Measurements from ENCODE around the gene GLI3. TPM values are rescaled to one million over a fixed set of nuclear protein-coding genes. Genes with fewer than 3 reads are reported as not detected.

The GLI3 gene
- total RNA-seq, 1 donor from 2014 or later = 27.7 TPM

GRCh38 chr7:42055171-42055570 lies 181.8 kb downstream of the GLI3 start:
- no peaks in the 10 kb centered on the region for H3K79me2 ChIP-seq (ENCODE audit: insufficient read depth, low read length)

GRCh38 chr7:42053834-42054233 lies 183.2 kb downstream of the GLI3 start:
- H3K36me3 ChIP-seq (ENCODE audit: insufficient read depth, low read length) = no peaks in the 10 kb centered on the region
- no peak overlapping the region for H3K4me3 ChIP-seq (ENCODE audit: insufficient read depth, low read depth, low read length)
- Mint-ChIP-seq H3K9me3 (ENCODE audit: unreplicated experiment) (no peaks in the 10 kb centered on the region), H3K36me3 (ENCODE audit: low read depth, unreplicated experiment) (peaks cover 4% of the 10 kb centered on the region), H3K27ac (ENCODE audit: unreplicated experiment) (no peak overlapping the region), H3K27me3 (ENCODE audit: low read depth, unreplicated experiment) (no peaks in the 10 kb centered on the region), H3K4me3 (ENCODE audit: unreplicated experiment) (no peak overlapping the region), H3K4me1 (ENCODE audit: low read depth, unreplicated experiment) (peaks cover 14% of the 10 kb centered on the region)
- no peaks in the 10 kb centered on the region for H3K27me3 ChIP-seq (ENCODE audit: insufficient read depth, low read length)
- FAIRE-seq (no peak), DNase-seq (ENCODE audit: low read depth) (peak; percentile 23)
- no peaks in the 10 kb centered on the region for H4K20me1 ChIP-seq (ENCODE audit: insufficient read depth, low read length)
- no peak for TF ChIP-seq EZH2 (IDR thresholded peaks at IDR 0.05; ENCODE audit: insufficient read depth, low read length)
- no peak overlapping the region for H3K4me2 ChIP-seq (ENCODE audit: low read length)
- no peak overlapping the region for H3K27ac ChIP-seq (ENCODE audit: low read depth, low read length)
- no peak overlapping the region for H2AFZ ChIP-seq (ENCODE audit: low read depth, low read length)
- H3K9ac ChIP-seq (ENCODE audit: low read length) = no peak overlapping the region
- H3K4me1 ChIP-seq (ENCODE audit: insufficient read depth, low read length) = no peaks in the 10 kb centered on the region
- no peaks in the 10 kb centered on the region for H3K79me2 ChIP-seq (ENCODE audit: insufficient read depth, low read length)
- no peaks in the 10 kb centered on the region for H3K9me3 ChIP-seq (ENCODE audit: insufficient read depth, low read depth, low read length)

More at GRCh38 chr7:42055171-42055570, 181.8 kb downstream of the GLI3 start:
- Mint-ChIP-seq H3K36me3 (ENCODE audit: low read depth, unreplicated experiment) (peaks cover 4% of the 10 kb centered on the region), H3K4me1 (ENCODE audit: low read depth, unreplicated experiment) (peaks cover 14% of the 10 kb centered on the region), H3K27me3 (ENCODE audit: low read depth, unreplicated experiment) (no peaks in the 10 kb centered on the region), H3K27ac (ENCODE audit: unreplicated experiment) (no peak overlapping the region), H3K9me3 (ENCODE audit: unreplicated experiment) (no peaks in the 10 kb centered on the region), H3K4me3 (ENCODE audit: unreplicated experiment) (no peak overlapping the region)
- H2AFZ ChIP-seq (ENCODE audit: low read depth, low read length) = no peak overlapping the region
- H3K36me3 ChIP-seq (ENCODE audit: insufficient read depth, low read length) = no peaks in the 10 kb centered on the region
- no peak overlapping the region for H3K27ac ChIP-seq (ENCODE audit: low read depth, low read length)
- H3K4me1 ChIP-seq (ENCODE audit: insufficient read depth, low read length) = no peaks in the 10 kb centered on the region
- DNase-seq (ENCODE audit: low read depth) = peak; percentile 64
- no peak overlapping the region for H3K4me3 ChIP-seq (ENCODE audit: insufficient read depth, low read depth, low read length)
- H3K4me2 ChIP-seq (ENCODE audit: low read length) = no peak overlapping the region
- no peak overlapping the region for H3K9ac ChIP-seq (ENCODE audit: low read length)
- H3K9me3 ChIP-seq (ENCODE audit: insufficient read depth, low read depth, low read length) = no peaks in the 10 kb centered on the region
- no peaks in the 10 kb centered on the region for H3K27me3 ChIP-seq (ENCODE audit: insufficient read depth, low read length)
- FAIRE-seq = no peak
- no peak for TF ChIP-seq CTCF (IDR thresholded peaks at IDR 0.05; ENCODE audit: insufficient read depth, low read depth, low read length)
- no peak for TF ChIP-seq EZH2 (IDR thresholded peaks at IDR 0.05; ENCODE audit: insufficient read depth, low read length)
- no peaks in the 10 kb centered on the region for H4K20me1 ChIP-seq (ENCODE audit: insufficient read depth, low read length)

- H3K4me3 ChIP-seq (ENCODE audit: insufficient read depth, low read depth, low read length) = no peak overlapping the region
- H2AFZ ChIP-seq (ENCODE audit: low read depth, low read length) = no peak overlapping the region
- peaks cover 10% of the 10 kb centered on the region for H3K36me3 Mint-ChIP-seq (ENCODE audit: low read depth, unreplicated experiment)
- no peaks in the 10 kb centered on the region for H3K9me3 Mint-ChIP-seq (ENCODE audit: unreplicated experiment)
- H3K79me2 ChIP-seq (ENCODE audit: insufficient read depth, low read length) = no peaks in the 10 kb centered on the region
- no peak overlapping the region for H3K4me2 ChIP-seq (ENCODE audit: low read length)
- H3K4me1 ChIP-seq (ENCODE audit: insufficient read depth, low read length) = no peaks in the 10 kb centered on the region
- H3K27me3 ChIP-seq (ENCODE audit: insufficient read depth, low read length) = no peaks in the 10 kb centered on the region
- FAIRE-seq = no peak
- H3K27ac ChIP-seq (ENCODE audit: low read depth, low read length) = no peak overlapping the region
- no peak overlapping the region for H3K4me3 Mint-ChIP-seq (ENCODE audit: unreplicated experiment)
- peaks cover 8% of the 10 kb centered on the region for H3K4me1 Mint-ChIP-seq (ENCODE audit: low read depth, unreplicated experiment)
- DNase-seq (ENCODE audit: low read depth) = no peak
- no peak overlapping the region for H3K9ac ChIP-seq (ENCODE audit: low read length)
- no peaks in the 10 kb centered on the region for H4K20me1 ChIP-seq (ENCODE audit: insufficient read depth, low read length)
- H3K36me3 ChIP-seq (ENCODE audit: insufficient read depth, low read length) = no peaks in the 10 kb centered on the region
- H3K9me3 ChIP-seq (ENCODE audit: insufficient read depth, low read depth, low read length) = no peaks in the 10 kb centered on the region
- no peak overlapping the region for H3K27ac Mint-ChIP-seq (ENCODE audit: unreplicated experiment)
- TF ChIP-seq CTCF (IDR thresholded peaks at IDR 0.05; ENCODE audit: insufficient read depth, low read depth, low read length) (no peak), EZH2 (IDR thresholded peaks at IDR 0.05; ENCODE audit: insufficient read depth, low read length) (no peak)
- no peaks in the 10 kb centered on the region for H3K27me3 Mint-ChIP-seq (ENCODE audit: low read depth, unreplicated experiment)
Measured at GRCh38 chr7:42049761-42050160, 187.2 kb downstream of the GLI3 start.
